Central memory CD4-positive, alpha-beta T cell (primary cell): Measurements from ENCODE around the gene CHAF1A.

Experiments
- DNase-seq: peaks from one replicate; pipeline ENCODE4 v3.0.0; 2022

The CHAF1A gene

GRCh38 chr19:4457654-4458395 is 55.4 kb downstream of the CHAF1A start, which contains the start of gene UBXN6:
UBXN6 (minus strand) TSS chr19:4457794; CDS start chr19:4457697, 97 bp downstream.
- peak; percentile 97 for DNase-seq

GRCh38 chr19:4464815-4465581 is 62.6 kb downstream of the CHAF1A start:
- no peak for DNase-seq

GRCh38 chr19:4467835-4468234 is 65.4 kb downstream of the CHAF1A start:
- DNase-seq: no peak

- peak; percentile 100 for DNase-seq
Observed at GRCh38 chr19:4471403-4472173, 69.1 kb downstream of the CHAF1A start.

- no peak for DNase-seq
Observed at GRCh38 chr19:4472174-4472974, 69.9 kb downstream of the CHAF1A start, which contains the start of gene HDGFL2. HDGFL2 (plus strand) TSS chr19:4472297; CDS start chr19:4472351, 54 bp downstream.

- DNase-seq: no peak
Observed at GRCh38 chr19:4473011-4473762, 70.7 kb downstream of the CHAF1A start.

- DNase-seq: no peak
Observed at GRCh38 chr19:4473763-4474513, 71.5 kb downstream of the CHAF1A start.

GRCh38 chr19:4474514-4475022 is 72.1 kb downstream of the CHAF1A start:
- DNase-seq: no peak

- no peak for DNase-seq
Observed at GRCh38 chr19:4477034-4477801, 74.8 kb downstream of the CHAF1A start.

GRCh38 chr19:4482721-4483364 is 80.4 kb downstream of the CHAF1A start:
- no peak for DNase-seq

- DNase-seq: no peak
Observed at GRCh38 chr19:4483385-4483784, 80.9 kb downstream of the CHAF1A start.

GRCh38 chr19:4487572-4487971 is 85.1 kb downstream of the CHAF1A start:
- no peak for DNase-seq

- DNase-seq: no peak
Observed at GRCh38 chr19:4488496-4488895, 86.1 kb downstream of the CHAF1A start.

- no peak for DNase-seq
Observed at GRCh38 chr19:4491446-4491845, 89.0 kb downstream of the CHAF1A start.

GRCh38 chr19:4492337-4493103 is 90.1 kb downstream of the CHAF1A start:
- DNase-seq: no peak
